Measurements from ENCODE around the gene SNTB2.
A peak's percentile ranks its signal among the peaks of the same experiment; 100 is the strongest.

Gene SNTB2

GRCh38 chr16:69345923-69346322 is 159.0 kb downstream of the SNTB2 start:
- H3K9me3 Mint-ChIP-seq, result no peaks in the 10 kb centered on the region
- H3K4me3 Mint-ChIP-seq, result no peak overlapping the region
- no peak overlapping the region for H3K27ac Mint-ChIP-seq
- DNase-seq, result no peak
- ATAC-seq, result no peak
- H3K4me1 Mint-ChIP-seq, result peaks cover 22% of the 10 kb centered on the region
- H3K27me3 Mint-ChIP-seq, result no peaks in the 10 kb centered on the region

GRCh38 chr16:69346683-69347082 is 159.7 kb downstream of the SNTB2 start:
- Mint-ChIP-seq H3K9me3 (no peaks in the 10 kb centered on the region), H3K27ac (no peak overlapping the region), H3K4me3 (no peak overlapping the region), H3K4me1 (peaks cover 14% of the 10 kb centered on the region), H3K27me3 (no peaks in the 10 kb centered on the region)
- no peak for DNase-seq
- ATAC-seq, result no peak

GRCh38 chr16:69348222-69348621 is 161.3 kb downstream of the SNTB2 start:
- H3K4me3 Mint-ChIP-seq, result no peak overlapping the region
- H3K9me3 Mint-ChIP-seq, result no peaks in the 10 kb centered on the region
- ATAC-seq (no peak), DNase-seq (no peak)
- H3K27me3 Mint-ChIP-seq, result no peaks in the 10 kb centered on the region
- H3K27ac Mint-ChIP-seq, result no peak overlapping the region
- peaks cover 6% of the 10 kb centered on the region for H3K4me1 Mint-ChIP-seq

- no peak overlapping the region for H3K27ac Mint-ChIP-seq
- no peak for DNase-seq
- ATAC-seq, result no peak
Measured at GRCh38 chr16:69349536-69349935, 162.6 kb downstream of the SNTB2 start.

GRCh38 chr16:69350536-69351133 is 163.7 kb downstream of the SNTB2 start:
- Mint-ChIP-seq H3K4me3 (no peak overlapping the region), H3K27me3 (no peaks in the 10 kb centered on the region), H3K9me3 (no peaks in the 10 kb centered on the region), H3K27ac (peak overlapping the region in 1 of 2 donors; percentile 61), H3K4me1 (no peaks in the 10 kb centered on the region)
- ATAC-seq (no peak), DNase-seq (no peak)

More at GRCh38 chr16:69349536-69349935, 162.6 kb downstream of the SNTB2 start:
- no peaks in the 10 kb centered on the region for H3K9me3 Mint-ChIP-seq
- H3K27me3 Mint-ChIP-seq, result no peaks in the 10 kb centered on the region
- peaks cover 6% of the 10 kb centered on the region for H3K4me1 Mint-ChIP-seq
- H3K4me3 Mint-ChIP-seq, result no peak overlapping the region

GRCh38 chr16:69351309-69352027 is 164.5 kb downstream of the SNTB2 start, which contains the start of gene TMED6:
Gene TMED6 (minus strand): TSS chr16:69351786. CDS start chr16:69351753, 33 bp downstream.
- Mint-ChIP-seq H3K9me3 (no peaks in the 10 kb centered on the region), H3K27ac (peak within 1 kb of the TSS; percentile 61 to 95), H3K4me3 (no peak within 1 kb of the TSS), H3K27me3 (no peaks in the 10 kb centered on the region), H3K4me1 (no peaks in the 10 kb centered on the region)
- no peak for DNase-seq
- no peak for ATAC-seq

All from stimulated activated naive CD8-positive, alpha-beta T cell treated with anti-CD3 and anti-CD28 coated beads, Interleukin-15, amount 100 ng/mL, for 72 hours (primary cell).